IMR-90 (cell line): Measurements from ENCODE around the gene RMI2. TPM values are rescaled to one million over a fixed set of nuclear protein-coding genes. Genes with fewer than 3 reads are reported as not detected.

Experiments used
- ATAC-seq: fragments of 200-7000 bp; cut with Tn5 transposase; 2 replicates; pipeline ENCODE4 v1.9.1; 2020; ENCODE audit warnings: low read depth, mild to moderate bottlenecking, moderate library complexity
- BruUV-seq: library from RNA; stranded (reverse); fragments of 400-500 nt; replicated peaks from 2 replicates; lab custom pipeline; 2021; lab: Mats Ljungman, UMichigan
- CTCF ChIA-PET: fragments of 300-600 bp; formaldehyde crosslinking; extraction: SDS; loops from one replicate; lab custom pipeline; 2021; ENCODE audit warnings: antibody characterized with exemption; lab: Yijun Ruan, JAX
- POLR2A ChIA-PET: fragments of 300-600 bp; sonication (Branson Sonifier 250); formaldehyde crosslinking; loops from one replicate; lab custom pipeline; 2022; ENCODE audit warnings: antibody characterized with exemption; ENCODE audit not compliant: unreplicated experiment; lab: Charles Lee
- DNase-seq: peaks from one replicate; pipeline ENCODE4 v3.0.0; 2013
- H2AFZ ChIP-seq: replicated peaks from 2 replicates; pipeline ENCODE3; 2013; ENCODE audit warnings: low read length, mild to moderate bottlenecking; ENCODE audit not compliant: poor library complexity
- H2AK5ac ChIP-seq: 2 replicates; pipeline ENCODE4 v1.6.1; 2013; ENCODE audit warnings: low read depth, low read length, inconsistent platforms
- H2AK9ac ChIP-seq: replicated peaks from 2 replicates; pipeline ENCODE3; 2013; ENCODE audit warnings: mild to moderate bottlenecking, low read depth, low read length, moderate library complexity; ENCODE audit not compliant: poor library complexity
- H2BK120ac ChIP-seq: 2 replicates; pipeline ENCODE4 v1.6.1; 2013; ENCODE audit warnings: low read depth, low read length, inconsistent platforms
- H2BK15ac ChIP-seq: 3 replicates; pipeline ENCODE4 v1.6.1; 2013; ENCODE audit warnings: low read depth, low read length, inconsistent platforms
- H2BK20ac ChIP-seq: 2 replicates; pipeline ENCODE4 v1.6.1; 2013; ENCODE audit warnings: low read depth, mild to moderate bottlenecking, inconsistent platforms, low read length, moderate library complexity
- H2BK5ac ChIP-seq: 2 replicates; pipeline ENCODE4 v1.6.1; 2013; ENCODE audit warnings: mild to moderate bottlenecking, low read depth, low read length, inconsistent platforms; ENCODE audit not compliant: poor library complexity, severe bottlenecking
- H3K14ac ChIP-seq: replicated peaks from 2 replicates; pipeline ENCODE4 v1.6.1; 2013; ENCODE audit warnings: low read depth, low read length, inconsistent platforms
- H3K18ac ChIP-seq: 2 replicates; pipeline ENCODE4 v1.6.1; 2013; ENCODE audit warnings: low read depth, low read length, control low read depth
- H3K23ac ChIP-seq: 2 replicates; pipeline ENCODE4 v1.6.1; 2013; ENCODE audit warnings: low read depth, low read length, inconsistent platforms
- H3K27ac ChIP-seq: 2 replicates; pipeline ENCODE4 v1.5.1; 2013; ENCODE audit warnings: mild to moderate bottlenecking, control low read depth, low read length; ENCODE audit not compliant: insufficient read depth
- H3K27me3 ChIP-seq: 2 replicates; pipeline ENCODE4 v1.6.1; 2013; ENCODE audit warnings: low read length; ENCODE audit not compliant: control insufficient read depth, insufficient read depth
- H3K36me3 ChIP-seq: 2 replicates; pipeline ENCODE4 v1.6.1; 2013; ENCODE audit warnings: low read length, mixed read lengths; ENCODE audit not compliant: control insufficient read depth, insufficient read depth
- H3K4ac ChIP-seq: 2 replicates; pipeline ENCODE4 v1.6.1; 2013; ENCODE audit warnings: low read depth, low read length, inconsistent platforms
- H3K4me1 ChIP-seq: 2 replicates; pipeline ENCODE4 v1.6.1; 2013; ENCODE audit warnings: low read length, mixed read lengths; ENCODE audit not compliant: control insufficient read depth, insufficient read depth
- H3K4me2 ChIP-seq: 2 replicates; pipeline ENCODE4 v1.6.1; 2013; ENCODE audit warnings: low read depth, mild to moderate bottlenecking, control low read depth, low read length, moderate library complexity
- H3K4me3 ChIP-seq: 2 replicates; pipeline ENCODE4 v1.5.1; 2013; ENCODE audit warnings: low read depth, mild to moderate bottlenecking, control low read depth, low read length, moderate library complexity; ENCODE audit not compliant: insufficient read depth
- H3K56ac ChIP-seq: 2 replicates; pipeline ENCODE4 v1.6.1; 2013; ENCODE audit warnings: low read length, inconsistent platforms; ENCODE audit not compliant: insufficient read depth; ENCODE audit errors: extremely low read depth
- H3K79me1 ChIP-seq, 2 experiments: 2 replicates each; pipeline ENCODE4 v1.6.1; 2013; ENCODE audit warnings: low read length in 2 of 2, inconsistent platforms in 1 of 2, low read depth in 1 of 2
- H3K9ac ChIP-seq: 2 replicates; pipeline ENCODE4 v1.6.1; 2013; ENCODE audit warnings: low read depth, low read length, control low read depth
- H3K9me1 ChIP-seq: 2 replicates; pipeline ENCODE4 v1.6.1; 2013; ENCODE audit warnings: low read length, inconsistent platforms; ENCODE audit not compliant: insufficient read depth
- H3K9me3 ChIP-seq: 2 replicates; pipeline ENCODE4 v1.6.1; 2013; ENCODE audit warnings: low read length; ENCODE audit not compliant: control insufficient read depth, insufficient read depth
- H4K20me1 ChIP-seq: 2 replicates; pipeline ENCODE4 v1.6.1; 2013; ENCODE audit warnings: low read length, inconsistent platforms; ENCODE audit not compliant: insufficient read depth
- H4K5ac ChIP-seq: 2 replicates; pipeline ENCODE4 v1.6.1; 2013; ENCODE audit warnings: mild to moderate bottlenecking, low read depth, low read length, control low read depth
- H4K8ac ChIP-seq, 2 experiments: 2 replicates each; pipeline ENCODE4 v1.6.1; 2013; ENCODE audit warnings: low read depth in 2 of 2, low read length in 2 of 2, control low read depth in 1 of 2, inconsistent platforms in 1 of 2
- H4K91ac ChIP-seq: 2 replicates; pipeline ENCODE4 v1.6.1; 2013; ENCODE audit warnings: low read depth, low read length, inconsistent platforms; ENCODE audit not compliant: insufficient read depth
- BHLHE40 ChIP-seq: fragments of 150-350 bp; IDR thresholded peaks from 2 replicates; pipeline ENCODE4 v1.6.1; 2016; ENCODE audit warnings: mild to moderate bottlenecking, low read depth, low read length
- CEBPB ChIP-seq: IDR thresholded peaks from 2 replicates; pipeline ENCODE4 v1.6.1; 2012; ENCODE audit warnings: low read depth, low read length, improper control_type of control experiment
- CHD1 ChIP-seq: IDR thresholded peaks from 2 replicates; pipeline ENCODE4 v1.6.1; 2012; ENCODE audit warnings: low read depth, low read length, improper control_type of control experiment
- CTCF ChIP-seq: conservative IDR thresholded peaks from 2 replicates; pipeline ENCODE4 v1.5.1; 2012; ENCODE audit warnings: mild to moderate bottlenecking, low read depth, low read length, improper control_type of control experiment
- ELK1 ChIP-seq: fragments of 150-350 bp; IDR thresholded peaks from 2 replicates; pipeline ENCODE4 v1.6.1; 2016; ENCODE audit warnings: low read depth, mild to moderate bottlenecking, low read length, moderate library complexity, borderline replicate concordance
- MAFK ChIP-seq: IDR thresholded peaks from 2 replicates; pipeline ENCODE4 v1.6.1; 2012; ENCODE audit warnings: low read depth, low read length, improper control_type of control experiment
- MAZ ChIP-seq: IDR thresholded peaks from 2 replicates; pipeline ENCODE4 v1.6.1; 2012; ENCODE audit warnings: low read depth, mild to moderate bottlenecking, low read length, improper control_type of control experiment, moderate library complexity, borderline replicate concordance
- NFE2L2 ChIP-seq: fragments of 150-350 bp; IDR thresholded peaks from 2 replicates; pipeline ENCODE4 v1.6.1; 2016; ENCODE audit warnings: low read depth, mild to moderate bottlenecking, low read length
- POLR2A ChIP-seq: IDR thresholded peaks from 2 replicates; pipeline ENCODE4 v1.6.1; 2012; ENCODE audit warnings: mild to moderate bottlenecking, low read depth, low read length
- RAD21 ChIP-seq: IDR thresholded peaks from 2 replicates; pipeline ENCODE4 v1.6.1; 2012; ENCODE audit warnings: low read length, improper control_type of control experiment
- RCOR1 ChIP-seq: IDR thresholded peaks from 2 replicates; pipeline ENCODE4 v1.6.1; 2012; ENCODE audit warnings: mild to moderate bottlenecking, low read length, improper control_type of control experiment; ENCODE audit not compliant: insufficient replicate concordance
- RFX5 ChIP-seq: IDR thresholded peaks from 2 replicates; pipeline ENCODE4 v1.8.0; 2012; ENCODE audit warnings: low read depth, mild to moderate bottlenecking, low read length, moderate library complexity
- SMC3 ChIP-seq: fragments of 150-350 bp; IDR thresholded peaks from 2 replicates; pipeline ENCODE4 v1.6.1; 2016; ENCODE audit warnings: low read depth, mild to moderate bottlenecking, antibody characterized with exemption, low read length, moderate library complexity
- USF2 ChIP-seq: fragments of 150-350 bp; IDR thresholded peaks from 2 replicates; pipeline ENCODE4 v1.6.1; 2017; ENCODE audit warnings: mild to moderate bottlenecking, antibody characterized with exemption, low read length, low read depth
- WGBS, 2 experiments: methylation state at CpG; one replicate each; pipeline versions ENCODE4 v1.1.5 to v1.1.7; 2013; ENCODE audit warnings: missing lambda C conversion rate in 2 of 2; ENCODE audit not compliant: insufficient read length in 1 of 2; ENCODE audit errors: extremely low coverage in 2 of 2; 5-methylcytosine and 5-hydroxymethylcytosine counted together
- dilution Hi-C: fragments of 300-500 bp; cut with HindIII; formaldehyde crosslinking; loops from one replicate; pipeline ENCODE4 v1.14.3; 2018; ENCODE audit warnings: low sequenced_read_pairs; ENCODE audit not compliant: unreplicated experiment
- in situ Hi-C: fragments of 300-500 bp; cut with MboI; formaldehyde crosslinking; loops from 3 replicates; pipeline ENCODE4 v1.14.3; 2019; ENCODE audit warnings: low sequenced_read_pairs, inconsistent platforms, mixed read lengths
- intact Hi-C: fragments of 100-400 bp; cut with micrococcal nuclease; formaldehyde crosslinking; loops from 2 replicates; pipeline ENCODE4 v1.10.0; 2022
- polyA plus RNA-seq, 3 experiments: library from polyadenylated mRNA; depleted of rRNA; stranded (reverse); fragments of >200 nt; gene quantifications; 2 replicates each; pipeline ENCODE4 v1.2.3, GENCODE V29; 2012; ENCODE audit warnings: low replicate concordance in 1 of 3
- total RNA-seq: library from RNA; depleted of rRNA; stranded (reverse); fragments of >200 nt; gene quantifications from 2 replicates; pipeline ENCODE4 v1.2.3, GENCODE V29; 2012

Gene RMI2
- total and polyA plus RNA-seq, 2 of the 4 experiments (the other 2 are of a cell fraction), result 3.2 to 5.6 TPM

GRCh38 chr16:11355862-11356261 is 10.6 kb downstream of the RMI2 start:
- H3K56ac ChIP-seq, result no peak overlapping the region
- intact Hi-C loops, result loop anchor here (1.0 to 5.0 kb wide), 3 partner anchors 100 to 392 kb away; partner anchors contain the start of gene SOCS1
- H4K20me1 ChIP-seq, result no peaks in the 10 kb centered on the region
- in situ Hi-C loops, result loop anchor here (10.0 kb wide), 1 partner anchor 251 kb away; no protein-coding TSS in a partner anchor
- no peaks in the 10 kb centered on the region for H3K27me3 ChIP-seq
- H2BK15ac ChIP-seq, result peak overlapping the region; percentile 64; the same call in 2 of the 3 replicates
- 0 out of 2 replicates have a peak overlapping the region, but pooled peaks have one; percentile 65 for H3K14ac ChIP-seq
- peaks cover 42% of the 10 kb centered on the region for H3K4me1 ChIP-seq
- WGBS, 2 experiments, result 75% methylated on average over 4 of the region's 8 CpGs; no CpG with 5 or more reads in 1 of the 2 experiments
- no peak overlapping the region for H2AFZ ChIP-seq
- H2AK9ac ChIP-seq, result no peak overlapping the region
- POLR2A ChIA-PET, result no interaction called here
- no peak overlapping the region for H3K23ac ChIP-seq
- H3K36me3 ChIP-seq, result no peaks in the 10 kb centered on the region
- TF ChIP-seq SMC3 (no peak), ELK1 (no peak), POLR2A (no peak), BHLHE40 (no peak), USF2 (no peak), CTCF (no peak), CEBPB (no peak), CHD1 (no peak), MAFK (no peak), RFX5 (no peak), MAZ (no peak), RAD21 (no peak), NFE2L2 (no peak), RCOR1 (no peak)
- peak overlapping the region; percentile 28; the same call in 1 of the 2 replicates for H2BK120ac ChIP-seq
- BruUV-seq, result no TSS peak
- ATAC-seq, result no peak
- H3K9ac ChIP-seq, result peak overlapping the region; percentile 43; the same call in 1 of the 2 replicates
- peaks cover 11 to 52% of the 10 kb centered on the region in 2 experiments for H3K79me1 ChIP-seq
- H4K91ac ChIP-seq, result peak overlapping the region; percentile 54
- H2AK5ac ChIP-seq, result peak overlapping the region; percentile 72; the same call in 1 of the 2 replicates
- CTCF ChIA-PET, result interaction anchor here (0.5 to 1.3 kb wide), 3 partner anchors 100 to 376 kb away, joined by 4 to 7 read pairs (median 5); partner anchors contain the start of gene SOCS1
- H4K8ac ChIP-seq, result peak overlapping the region; percentile 44 to 54; a peak in 2 of 4 replicates
- H2BK20ac ChIP-seq, result peak overlapping the region; percentile 10; the same call in 1 of the 2 replicates
- no peaks in the 10 kb centered on the region for H3K9me3 ChIP-seq
- H3K4me3 ChIP-seq, result no peak overlapping the region
- peak overlapping the region; percentile 95; the same call in 1 of the 2 replicates for H3K27ac ChIP-seq
- no peak overlapping the region; the same call in 1 of the 2 replicates for H3K4me2 ChIP-seq
- H2BK5ac ChIP-seq, result no peak overlapping the region
- H3K4ac ChIP-seq, result peak overlapping the region; percentile 58; the same call in 1 of the 2 replicates
- peaks cover 18% of the 10 kb centered on the region for H3K9me1 ChIP-seq
- H4K5ac ChIP-seq, result peak overlapping the region; percentile 50; the same call in 1 of the 2 replicates
- dilution Hi-C loops, result no loop called here
- H3K18ac ChIP-seq, result peak overlapping the region; percentile 84
- no peak for DNase-seq
